HL-60/S4 treated with phorbol 12-myristate 13-acetate at 8.2 ng/mL for 4 days and 3 days (cell line): Measurements from ENCODE around the gene CELSR2.
"Not testable (repeated sequence)": the region's sequence is repeated elsewhere in the genome, so short reads cannot be mapped to it uniquely, and the experiment has no call there.

Source experiments
- in situ Hi-C: fragments of 300-500 bp; cut with MboI; formaldehyde crosslinking; loops from 2 replicates; pipeline ENCODE4 v1.15.0; 2022; ENCODE audit warnings: low sequenced_read_pairs

The CELSR2 gene

GRCh38 chr1:109298666-109299557 is 49.6 kb downstream of the CELSR2 start:
- in situ Hi-C loops: no loop called here

GRCh38 chr1:109299558-109300343 is 50.4 kb downstream of the CELSR2 start:
- in situ Hi-C loops: no loop called here

- in situ Hi-C loops: no loop called here
Measured at GRCh38 chr1:109300650-109301151, 51.4 kb downstream of the CELSR2 start.

GRCh38 chr1:109301874-109302273 is 52.5 kb downstream of the CELSR2 start:
- in situ Hi-C loops: no loop called here

- in situ Hi-C loops: no loop called here
Measured at GRCh38 chr1:109304226-109304920, 55.0 kb downstream of the CELSR2 start.

- in situ Hi-C loops: not testable (repeated sequence)
Measured at GRCh38 chr1:109305991-109306390, 56.7 kb downstream of the CELSR2 start.

- in situ Hi-C loops: no loop called here
Measured at GRCh38 chr1:109306832-109307273, 57.5 kb downstream of the CELSR2 start, which contains the start of gene MYBPHL. Gene MYBPHL, minus strand, starts transcription at chr1:109307011. Its CDS starts 20 bp downstream, at chr1:109306991.

GRCh38 chr1:109307274-109308021 is 58.1 kb downstream of the CELSR2 start:
- in situ Hi-C loops: no loop called here

- in situ Hi-C loops: no loop called here
Measured at GRCh38 chr1:109309347-109309746, 60.0 kb downstream of the CELSR2 start.

- in situ Hi-C loops: no loop called here
Measured at GRCh38 chr1:109312246-109312645, 62.9 kb downstream of the CELSR2 start.

GRCh38 chr1:109312978-109313775 is 63.8 kb downstream of the CELSR2 start:
- in situ Hi-C loops: no loop called here

- in situ Hi-C loops: no loop called here
Measured at GRCh38 chr1:109314795-109315194, 65.5 kb downstream of the CELSR2 start.

- in situ Hi-C loops: no loop called here
Measured at GRCh38 chr1:109315288-109315687, 65.9 kb downstream of the CELSR2 start.

- in situ Hi-C loops: no loop called here
Measured at GRCh38 chr1:109316506-109316905, 67.2 kb downstream of the CELSR2 start.

- in situ Hi-C loops: no loop called here
Measured at GRCh38 chr1:109319114-109319513, 69.8 kb downstream of the CELSR2 start.

GRCh38 chr1:109322974-109323373 is 73.6 kb downstream of the CELSR2 start:
- in situ Hi-C loops: no loop called here
